GM18858 (cell line): ENCODE data around the gene LIN28A.

ENCODE experiments used
- ATAC-seq: cut with Tn5 transposase; IDR thresholded peaks from one replicate; pipeline ENCODE4 v1.9.1; 2021; ENCODE audit not compliant: unreplicated experiment

The LIN28A gene

GRCh38 chr1:26477446-26478152 lies 67.0 kb downstream of the LIN28A start:
- ATAC-seq, result no peak

- no peak for ATAC-seq
Measured at GRCh38 chr1:26478159-26478558, 67.5 kb downstream of the LIN28A start.

- no peak for ATAC-seq
Measured at GRCh38 chr1:26478988-26479387, 68.4 kb downstream of the LIN28A start.
